Measurements from ENCODE around the gene TUB.

The TUB gene

DNA sequence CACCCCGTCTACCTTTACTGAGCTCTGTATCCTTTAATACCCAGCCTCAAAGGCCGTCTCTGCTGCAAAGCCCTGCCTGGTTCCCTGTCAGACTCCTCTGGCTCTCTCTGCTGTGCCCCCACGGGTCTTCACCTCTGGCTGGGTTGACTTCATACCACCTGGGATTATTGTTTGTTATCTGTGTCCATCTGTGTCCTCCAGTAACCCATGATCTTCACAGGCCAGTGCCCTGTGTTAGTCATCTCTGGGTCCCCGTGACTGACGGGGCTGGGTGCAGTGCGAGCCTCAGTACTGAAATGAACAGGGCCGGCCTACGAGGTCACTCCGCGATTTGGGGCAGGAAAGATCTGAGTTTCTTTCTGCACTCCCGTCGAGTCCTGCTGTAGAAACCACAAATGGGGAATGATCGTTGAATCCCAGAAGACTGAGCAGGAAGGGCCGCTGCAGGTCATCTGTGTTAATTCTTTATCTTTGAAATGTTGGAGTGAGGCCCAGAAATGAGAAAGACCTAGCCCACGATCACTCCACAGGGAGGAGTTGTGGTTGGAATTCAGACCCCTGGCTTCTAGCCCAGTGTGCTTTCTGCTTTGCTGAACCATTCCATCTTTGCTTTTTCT, 12.3 kb upstream of the TUB start:
- no peak for DNase-seq (ENCODE audit: low read depth in 2 of 2, low spot score in 1 of 2)

DNA sequence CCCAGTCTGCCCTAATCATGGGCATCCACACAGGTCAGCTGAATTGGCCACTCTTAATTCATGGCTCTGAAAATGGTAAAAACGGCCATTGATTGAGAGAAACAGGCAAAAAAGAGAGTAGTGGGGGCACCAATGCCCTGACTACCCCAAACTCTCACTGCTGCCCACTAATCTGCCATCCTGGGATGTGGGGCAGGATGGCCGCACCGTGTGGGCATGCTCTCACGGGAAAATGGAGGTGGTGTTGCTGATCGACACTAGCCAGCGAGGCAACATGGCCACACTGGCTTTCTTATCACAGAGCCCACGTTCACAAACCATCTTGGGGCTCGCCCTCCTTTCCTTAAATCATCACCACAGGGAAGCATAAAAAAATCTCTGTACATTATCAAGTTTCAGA, 11.2 kb upstream of the TUB start:
- no peak for DNase-seq (ENCODE audit: low read depth in 2 of 2, low spot score in 1 of 2)

GRCh38 chr11:8070417-8071115, 10.4 kb upstream of the TUB start:
- DNase-seq (ENCODE audit: low read depth in 2 of 2, low spot score in 1 of 2), result no peak

DNA sequence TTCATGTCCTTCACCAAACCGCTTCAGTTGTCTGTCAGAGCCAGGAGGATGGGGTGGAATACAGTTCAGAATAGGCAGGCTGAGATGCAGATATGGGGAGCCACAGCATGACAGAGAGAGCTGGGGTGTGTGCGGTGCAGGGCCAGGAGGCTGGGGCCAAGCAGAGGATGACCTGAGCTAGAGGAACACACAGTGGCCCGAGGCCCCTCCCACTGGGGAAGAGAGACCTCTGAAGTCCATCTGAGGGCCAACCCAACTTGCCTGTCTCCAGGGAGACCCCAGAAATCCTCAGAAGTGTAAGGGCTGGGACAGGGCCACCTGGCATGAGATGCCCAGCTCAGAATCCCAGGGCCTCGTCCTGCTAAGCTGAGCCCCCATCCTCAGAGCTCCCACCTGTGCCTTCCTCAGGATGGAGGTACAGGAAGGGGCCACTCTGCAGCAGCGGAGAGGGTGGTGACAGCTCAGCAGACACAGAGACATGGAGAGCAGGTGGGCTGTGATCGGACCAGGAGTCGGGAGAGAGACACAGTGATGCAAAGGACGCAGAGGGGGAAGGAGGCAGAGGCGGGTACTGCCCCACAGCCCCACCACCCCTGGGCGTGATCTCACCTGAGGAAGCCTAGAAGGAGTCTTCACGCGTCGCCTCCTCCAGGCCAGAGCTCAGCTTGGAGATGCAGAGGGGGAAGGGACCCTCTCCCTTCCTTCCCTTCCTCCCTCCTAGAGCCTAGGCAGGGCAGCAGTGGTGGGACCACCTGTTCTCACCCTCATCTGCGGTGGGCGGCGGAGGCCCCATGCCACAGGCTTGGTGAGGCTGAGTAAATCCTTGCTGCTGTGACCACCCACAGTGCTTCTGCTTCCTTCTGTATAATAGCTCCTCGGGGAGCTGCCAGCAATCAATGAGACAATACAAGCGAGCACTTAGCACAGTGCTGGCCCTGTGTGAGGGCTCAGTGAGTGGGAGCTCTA, 9.1 kb upstream of the TUB start:
- DNase-seq (ENCODE audit: low read depth in 2 of 2, low spot score in 1 of 2), result no peak

GRCh38 chr11:8075119-8075726, 5.8 kb upstream of the TUB start:
- DNase-seq (ENCODE audit: low read depth in 2 of 2, low spot score in 1 of 2), result no peak

DNA sequence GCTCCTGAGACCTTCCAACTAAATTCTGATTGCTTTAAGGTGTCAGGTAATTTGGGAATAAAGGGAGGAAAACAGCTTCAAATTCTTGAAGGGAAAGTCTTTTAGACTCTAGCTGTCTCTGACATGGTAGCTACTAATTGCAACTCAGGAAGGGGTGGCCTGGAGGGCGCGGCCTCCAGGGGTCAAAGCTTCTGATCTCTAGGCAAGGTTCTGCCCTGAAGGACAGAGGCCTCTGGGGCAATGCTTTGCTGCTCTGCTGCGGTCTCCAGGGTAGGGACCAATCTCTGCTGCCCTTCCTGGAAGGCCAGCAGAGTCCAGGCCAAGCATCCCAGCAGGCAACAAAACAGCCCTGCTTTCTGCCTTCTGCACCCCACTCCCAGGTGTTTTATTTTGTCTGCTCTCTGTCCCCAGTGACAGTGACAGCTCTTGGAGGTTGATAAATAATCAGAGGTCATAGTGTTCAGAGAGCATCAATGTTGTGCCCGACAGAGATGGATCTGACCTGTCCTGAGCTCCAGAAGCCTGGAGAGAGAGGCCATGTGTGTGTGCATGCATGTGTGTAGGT, 1.8 kb upstream of the TUB start:
- DNase-seq (ENCODE audit: low read depth in 2 of 2, low spot score in 1 of 2), result no peak

DNA sequence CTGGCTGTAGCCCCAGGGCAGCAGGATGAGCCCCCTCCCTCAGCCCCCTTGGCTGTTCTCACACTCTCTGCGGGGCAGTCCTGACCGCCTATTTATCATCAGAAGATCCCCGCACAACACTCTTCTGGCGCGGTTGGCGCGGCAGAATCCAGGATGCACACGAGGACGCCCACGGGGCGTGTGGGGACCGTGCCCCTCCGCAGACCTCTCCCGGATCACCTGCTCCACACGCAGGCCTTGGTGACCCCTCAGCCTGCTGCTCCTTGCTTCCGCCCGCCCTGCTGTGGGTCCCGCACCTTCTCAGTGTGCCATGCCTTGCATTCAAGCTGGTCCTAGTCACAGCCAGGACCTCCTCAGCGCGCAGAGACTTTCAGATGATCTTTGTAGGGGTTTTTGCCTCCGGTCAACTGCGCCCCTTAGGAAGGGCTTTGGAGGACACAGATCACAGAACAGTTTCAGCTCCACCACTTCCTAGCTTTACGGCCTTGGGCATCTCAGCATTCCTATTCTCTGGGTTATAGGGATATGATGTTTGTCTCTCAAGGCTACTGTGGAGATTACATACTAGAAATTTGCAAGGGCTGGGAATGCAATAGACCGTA, 841 bp upstream of the TUB start:
- no peak for DNase-seq (ENCODE audit: low read depth in 2 of 2, low spot score in 1 of 2)

DNA sequence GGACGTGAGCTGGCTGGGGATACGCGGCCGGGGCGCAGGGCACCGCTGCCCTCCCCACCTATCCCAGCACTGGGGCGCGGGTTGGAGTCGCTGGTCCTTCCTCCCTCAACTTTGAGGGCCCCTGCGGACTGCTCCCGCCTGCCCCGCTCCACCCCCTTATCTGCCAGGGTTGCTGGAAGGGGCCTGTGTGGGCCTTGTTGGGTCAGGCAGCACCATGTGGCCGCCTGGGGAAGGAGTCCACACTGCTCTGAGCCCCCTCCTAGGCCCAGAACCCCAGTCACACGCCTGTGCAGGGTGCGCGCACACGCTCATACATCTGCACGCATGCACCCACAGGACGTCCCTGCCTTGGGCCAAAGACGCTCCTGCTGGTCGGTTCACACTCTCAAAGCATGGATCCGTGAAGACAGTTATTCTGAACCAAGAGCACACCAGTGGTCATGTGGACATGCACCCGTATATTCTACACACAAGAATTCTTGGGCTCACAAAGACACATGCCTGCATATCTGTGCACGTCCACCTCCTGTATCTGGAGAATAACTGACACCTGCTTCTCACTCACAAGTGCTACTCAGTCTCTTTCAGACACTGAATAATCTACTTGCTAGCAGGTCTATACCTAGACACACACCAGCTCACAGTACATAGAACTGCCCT, 710 bp downstream of the TUB start:
- no peak for DNase-seq (ENCODE audit: low read depth in 2 of 2, low spot score in 1 of 2)

DNA sequence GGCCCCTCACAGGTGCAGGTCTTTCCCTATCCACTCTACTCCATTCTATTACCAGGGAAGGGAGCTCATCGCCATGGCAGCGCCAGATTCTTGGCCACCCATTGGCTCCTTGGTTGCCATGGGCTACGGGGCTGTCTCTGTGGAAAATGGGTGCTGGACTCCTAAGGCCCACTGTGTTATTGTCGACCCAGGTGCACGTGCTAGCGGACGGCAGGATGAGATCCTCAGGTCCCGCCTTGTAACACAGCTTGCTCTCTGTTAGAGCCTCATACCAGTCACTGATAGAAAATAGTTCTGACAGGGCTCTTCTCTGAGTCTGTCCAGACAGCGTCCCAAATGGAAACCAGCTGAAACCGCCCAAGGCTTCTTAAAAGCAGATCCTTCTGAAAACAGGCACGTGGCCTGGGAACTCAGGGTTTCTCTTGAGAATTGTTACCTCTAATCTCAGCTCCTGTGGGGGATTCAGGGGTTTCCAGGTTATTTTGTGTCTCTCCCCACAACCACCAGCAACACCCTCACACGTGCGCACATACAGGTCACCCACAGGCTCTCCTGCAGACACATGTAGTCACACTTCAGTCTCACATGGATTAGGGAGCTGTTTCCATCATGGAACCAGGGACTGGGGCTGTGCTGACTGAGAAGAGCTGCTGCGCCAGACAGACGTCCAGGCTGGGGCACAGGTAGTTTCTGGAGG, 1.5 kb downstream of the TUB start:
- no peak for DNase-seq (ENCODE audit: low read depth in 2 of 2, low spot score in 1 of 2)

DNA sequence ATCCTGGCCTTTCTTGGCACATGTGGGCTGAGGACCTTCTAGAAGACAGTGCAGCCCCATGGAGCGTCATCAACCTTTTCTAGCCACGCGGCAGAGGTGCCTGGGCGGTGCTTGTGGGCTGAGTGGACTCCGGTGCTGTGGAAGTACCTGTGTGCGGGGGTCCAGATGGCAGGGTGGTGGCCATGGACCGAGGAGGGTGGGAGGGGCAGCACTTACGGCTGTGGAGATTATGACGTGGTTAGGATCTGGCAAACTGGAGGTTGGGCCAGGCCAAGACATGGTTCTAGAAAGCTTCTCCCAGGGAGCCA, 2.0 kb downstream of the TUB start:
- DNase-seq (ENCODE audit: low read depth in 2 of 2, low spot score in 1 of 2), result no peak

GRCh38 chr11:8083871-8084281, 2.9 kb downstream of the TUB start:
- no peak for DNase-seq (ENCODE audit: low read depth in 2 of 2, low spot score in 1 of 2)

DNA sequence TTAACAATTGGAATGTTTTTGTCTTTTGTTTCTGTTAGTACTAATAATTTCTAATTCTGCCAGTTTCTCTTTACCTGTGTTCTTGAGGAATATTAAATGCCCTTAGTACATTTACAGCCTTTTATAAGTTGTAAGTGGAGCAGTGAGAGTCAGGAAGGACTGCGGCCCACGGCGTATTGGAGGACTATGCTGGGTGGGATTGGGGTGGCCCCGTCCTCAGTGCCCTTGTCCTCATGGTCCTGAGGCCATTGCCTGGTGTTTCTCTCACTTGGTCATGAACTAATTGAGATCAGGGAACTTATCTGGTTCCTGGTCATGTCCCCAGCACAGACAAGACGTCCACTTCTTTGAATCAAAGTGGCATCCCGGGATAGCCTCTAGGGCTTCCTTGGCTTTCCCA, 3.3 kb downstream of the TUB start:
- no peak for DNase-seq (ENCODE audit: low read depth in 2 of 2, low spot score in 1 of 2)

- DNase-seq (ENCODE audit: low read depth in 2 of 2, low spot score in 1 of 2), result no peak
Observed at GRCh38 chr11:8085011-8085645, 4.1 kb downstream of the TUB start.

GRCh38 chr11:8086001-8086479, 5.0 kb downstream of the TUB start:
- DNase-seq (ENCODE audit: low read depth in 2 of 2, low spot score in 1 of 2), result no peak

GRCh38 chr11:8086571-8086970, 5.6 kb downstream of the TUB start:
- no peak for DNase-seq (ENCODE audit: low read depth in 2 of 2, low spot score in 1 of 2)

DNA sequence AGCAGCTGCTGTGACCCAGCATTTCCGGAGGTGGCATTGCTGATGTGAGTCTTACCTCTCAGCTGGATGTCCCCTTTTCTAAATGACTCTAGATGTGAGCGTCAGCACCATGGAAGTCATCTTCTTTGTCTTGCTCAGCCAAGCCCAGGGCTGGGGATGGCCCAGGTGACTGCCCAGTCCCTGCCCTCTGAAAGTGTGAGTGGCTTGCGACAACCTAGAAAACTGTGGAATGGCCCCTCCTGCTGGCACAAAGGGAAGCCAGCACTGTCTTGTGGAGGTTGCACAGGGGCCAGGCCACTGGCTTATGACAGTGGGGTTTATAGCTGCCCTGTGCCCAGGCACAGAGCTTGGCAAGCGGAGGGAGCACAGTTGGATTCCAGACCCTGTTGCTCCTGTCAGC, 6.2 kb downstream of the TUB start:
- no peak for DNase-seq (ENCODE audit: low read depth in 2 of 2, low spot score in 1 of 2)

GRCh38 chr11:8087756-8088155, 6.7 kb downstream of the TUB start:
- DNase-seq (ENCODE audit: low read depth in 2 of 2, low spot score in 1 of 2), result no peak

DNA sequence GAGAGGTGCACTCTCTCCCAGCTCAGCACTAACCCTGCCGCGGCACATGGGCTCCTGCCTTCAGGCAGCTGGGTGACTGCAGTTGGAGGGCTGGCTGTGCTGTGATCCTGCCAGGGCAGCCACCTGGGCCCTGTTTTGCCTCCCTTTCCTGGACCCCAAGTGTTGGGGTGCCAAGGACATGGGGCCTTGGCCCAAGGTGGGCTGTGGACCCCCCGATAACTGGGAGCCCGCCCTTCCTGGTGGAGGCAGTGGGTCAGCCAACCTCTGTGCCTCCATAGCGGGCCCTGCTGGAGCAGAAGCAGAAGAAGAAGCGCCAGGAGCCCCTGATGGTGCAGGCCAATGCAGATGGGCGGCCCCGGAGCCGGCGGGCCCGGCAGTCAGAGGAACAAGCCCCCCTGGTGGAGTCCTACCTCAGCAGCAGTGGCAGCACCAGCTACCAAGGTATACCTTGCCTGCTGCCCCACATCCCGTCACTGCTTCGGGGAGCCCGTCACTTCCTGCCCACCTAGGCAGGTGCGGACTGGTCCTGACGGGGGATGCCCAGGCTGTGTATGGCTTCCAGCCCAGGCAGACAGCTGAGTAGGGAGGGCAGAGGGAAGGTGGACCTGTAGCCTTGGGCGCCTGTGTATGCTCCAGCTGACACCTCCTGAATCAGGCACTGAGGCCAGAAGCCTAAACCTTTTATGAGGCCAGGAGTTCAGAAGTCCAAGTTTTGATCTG, 8.9 kb downstream of the TUB start:
- DNase-seq (ENCODE audit: low read depth in 2 of 2, low spot score in 1 of 2), result no peak

- DNase-seq (ENCODE audit: low read depth in 2 of 2, low spot score in 1 of 2), result no peak
Observed at GRCh38 chr11:8090756-8091155, 9.7 kb downstream of the TUB start.

Data from stimulated activated CD8-positive, alpha-beta memory T cell treated with anti-CD3 and anti-CD28 coated beads, Interleukin-4, amount 100 ng/mL, for 1 hour (primary cell).